HG02970 (cell line): ENCODE measurements around the gene CAV1.

Source experiments
- ATAC-seq: cut with Tn5 transposase; IDR thresholded peaks from one replicate; pipeline ENCODE4 v1.9.1; 2021; ENCODE audit warnings: mild to moderate bottlenecking, moderate library complexity, moderate number of reproducible peaks; ENCODE audit not compliant: unreplicated experiment, low FRiP score

Gene CAV1

DNA sequence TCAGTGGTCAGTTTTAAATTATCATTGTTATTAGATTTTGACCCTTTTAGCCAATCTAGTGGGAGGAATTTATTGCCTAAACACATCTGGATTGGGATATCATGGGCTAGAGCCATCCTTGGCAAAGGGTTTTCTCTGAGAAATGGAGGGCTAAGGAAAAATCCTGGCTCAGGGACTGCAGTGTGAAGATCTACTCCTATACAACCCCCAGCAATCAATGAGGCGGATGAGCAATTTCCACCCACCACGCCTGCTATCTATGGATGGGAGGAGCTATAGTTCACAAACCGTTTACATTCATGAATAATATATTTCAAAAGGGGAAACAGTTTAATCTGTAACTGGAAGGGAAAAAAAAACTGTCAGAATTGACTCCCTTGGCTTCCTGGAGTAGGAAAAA lies 2.7 kb downstream of the CAV1 start:
- ATAC-seq = no peak

- ATAC-seq = no peak
Observed at GRCh38 chr7:116528008-116528789, 3.4 kb downstream of the CAV1 start.

DNA sequence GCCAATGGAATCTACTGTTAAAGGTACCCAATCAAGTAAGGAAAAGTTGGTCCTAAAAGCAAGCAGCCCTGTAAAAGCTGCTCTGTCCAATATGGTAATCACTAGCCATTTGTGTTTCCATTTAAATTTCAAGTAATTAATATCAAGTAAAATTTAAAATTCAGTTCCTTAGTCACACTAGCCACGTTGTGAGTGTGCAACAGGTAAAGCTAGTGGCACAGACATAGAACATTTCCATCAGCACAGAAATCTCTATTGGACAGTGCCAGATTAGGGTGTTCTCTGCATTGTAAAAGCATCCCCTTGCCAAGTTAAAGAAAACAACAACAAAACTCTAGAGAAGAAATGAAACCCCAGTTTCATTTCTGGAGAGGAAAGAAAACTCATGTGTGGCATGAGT lies 4.4 kb downstream of the CAV1 start:
- ATAC-seq = no peak

GRCh38 chr7:116530107-116530820 lies 5.4 kb downstream of the CAV1 start:
- ATAC-seq = no peak

DNA sequence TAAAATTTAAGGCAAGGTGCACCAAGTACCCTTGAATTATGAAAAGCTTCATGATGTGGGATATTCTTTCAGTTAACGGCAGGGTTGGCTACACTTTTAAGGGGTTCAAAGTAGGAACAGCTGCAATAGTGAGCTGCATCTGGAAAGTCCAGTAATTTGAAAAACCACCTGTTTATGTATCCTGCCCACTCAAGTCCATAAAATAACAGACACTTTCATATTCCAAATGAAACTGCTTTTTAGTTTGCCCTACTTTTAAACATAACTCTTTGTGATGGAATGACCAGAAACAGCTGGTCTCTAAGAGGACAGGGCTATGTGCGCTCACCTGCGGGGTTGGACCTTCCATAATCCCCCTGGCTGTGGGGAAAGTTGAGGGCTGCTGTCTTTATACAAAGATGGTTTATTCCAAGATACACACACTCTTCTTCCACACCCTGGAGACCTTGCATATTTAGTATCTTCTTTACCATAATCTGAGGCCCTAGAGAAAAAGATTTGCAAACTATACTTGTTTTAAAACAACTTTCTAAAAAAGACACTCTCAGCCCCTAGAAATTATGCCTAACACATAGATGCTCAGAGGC lies 7.4 kb downstream of the CAV1 start:
- ATAC-seq = no peak

DNA sequence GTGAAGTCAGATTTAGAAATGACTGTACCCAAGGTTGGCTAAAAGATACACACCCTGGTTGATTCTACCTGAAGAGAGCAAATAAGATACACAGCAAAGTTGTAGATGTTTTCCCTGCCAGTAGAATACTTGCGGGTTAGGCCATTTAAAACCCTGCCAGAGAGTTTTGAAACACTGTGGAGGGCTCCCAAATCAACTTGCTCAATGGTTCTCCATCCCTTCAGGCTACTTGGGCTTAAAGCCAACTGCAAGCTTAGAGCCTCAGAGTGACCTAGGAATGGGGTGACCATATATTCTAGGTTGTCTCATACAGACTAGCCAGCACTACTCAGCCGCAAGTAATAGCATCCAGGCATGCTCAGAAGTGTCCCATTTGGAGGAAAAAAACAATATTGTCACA lies 10.0 kb downstream of the CAV1 start:
- ATAC-seq = no peak

- ATAC-seq = no peak
Observed at GRCh38 chr7:116535416-116535815, 10.6 kb downstream of the CAV1 start.

GRCh38 chr7:116538138-116538537 lies 13.3 kb downstream of the CAV1 start:
- no peak for ATAC-seq

DNA sequence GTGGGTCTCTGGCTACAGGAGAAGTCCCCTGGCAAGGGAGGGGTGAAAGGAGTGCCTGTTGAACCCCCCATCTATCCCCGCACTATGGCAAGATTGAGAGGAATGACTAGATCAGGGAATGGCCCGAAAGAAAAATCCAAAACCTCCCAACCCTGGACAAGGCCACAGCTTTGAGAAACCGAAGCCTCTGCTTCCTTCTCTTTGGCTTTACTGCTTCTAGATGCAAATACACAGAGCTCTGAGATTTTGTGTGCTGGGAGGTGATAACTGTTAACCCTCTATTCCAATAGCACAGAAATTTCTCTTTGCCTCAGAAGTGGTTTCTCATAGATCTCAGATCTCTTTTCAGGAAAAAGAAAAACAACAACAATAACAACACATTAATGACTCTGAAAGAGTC lies 15.0 kb downstream of the CAV1 start:
- no peak for ATAC-seq

DNA sequence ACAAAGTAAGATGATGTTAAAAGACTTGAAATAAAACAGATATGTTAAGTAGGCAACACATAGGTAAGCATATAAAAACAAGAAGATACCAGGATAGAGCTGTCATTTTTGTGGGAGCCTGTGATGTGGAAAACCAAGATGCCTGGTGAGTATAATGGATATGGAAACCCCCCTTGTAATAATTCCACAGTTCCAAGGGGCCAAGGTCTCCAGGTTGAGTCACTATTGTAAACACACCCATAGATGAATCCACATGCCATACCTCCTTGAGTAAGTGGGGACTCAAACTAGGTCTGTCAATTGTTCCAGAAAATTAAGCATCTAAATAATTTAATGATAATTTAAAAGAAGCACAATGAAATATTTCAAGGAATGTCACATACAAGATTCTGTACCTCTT lies 15.9 kb downstream of the CAV1 start:
- no peak for ATAC-seq

DNA sequence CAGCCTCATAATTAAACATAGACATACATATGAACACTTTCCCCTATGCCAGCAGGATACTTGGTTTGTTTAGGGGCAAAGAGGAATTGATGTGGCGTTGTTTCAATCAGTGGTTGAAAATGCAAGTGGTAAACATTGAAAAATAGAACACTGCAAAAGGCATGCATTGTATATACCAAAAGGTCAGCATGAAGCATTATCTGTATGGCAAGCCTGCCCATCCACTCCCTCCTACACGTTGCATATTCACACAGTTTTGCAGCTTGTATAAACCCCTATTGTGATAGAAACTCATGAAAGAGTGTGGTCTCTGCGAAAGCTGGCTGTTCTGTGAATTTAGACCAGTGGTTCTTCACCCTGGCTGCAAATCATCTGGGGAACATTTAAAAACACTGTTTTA lies 17.1 kb downstream of the CAV1 start:
- no peak for ATAC-seq

DNA sequence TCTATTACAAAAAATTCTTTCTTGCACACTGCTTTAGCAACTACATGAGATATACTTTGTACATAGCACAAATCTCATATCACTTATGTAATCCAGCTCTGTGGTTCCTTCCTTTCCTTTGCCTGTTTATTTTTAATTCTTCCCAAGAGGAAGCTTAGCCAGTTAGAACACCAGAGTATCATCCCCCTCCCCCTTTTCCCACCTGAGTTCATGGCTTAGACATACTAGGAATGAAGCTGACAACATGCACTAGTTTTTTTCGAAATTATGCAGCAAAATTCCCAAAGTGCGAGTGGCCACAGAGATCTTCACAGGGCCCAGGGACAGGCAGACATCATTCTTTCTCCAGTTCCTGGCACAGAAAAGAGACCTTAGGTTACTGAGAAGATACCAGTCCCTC lies 17.8 kb downstream of the CAV1 start:
- ATAC-seq = no peak

- no peak for ATAC-seq
Observed at GRCh38 chr7:116543664-116544063, 18.8 kb downstream of the CAV1 start.

GRCh38 chr7:116544487-116544886 lies 19.7 kb downstream of the CAV1 start:
- ATAC-seq = no peak

DNA sequence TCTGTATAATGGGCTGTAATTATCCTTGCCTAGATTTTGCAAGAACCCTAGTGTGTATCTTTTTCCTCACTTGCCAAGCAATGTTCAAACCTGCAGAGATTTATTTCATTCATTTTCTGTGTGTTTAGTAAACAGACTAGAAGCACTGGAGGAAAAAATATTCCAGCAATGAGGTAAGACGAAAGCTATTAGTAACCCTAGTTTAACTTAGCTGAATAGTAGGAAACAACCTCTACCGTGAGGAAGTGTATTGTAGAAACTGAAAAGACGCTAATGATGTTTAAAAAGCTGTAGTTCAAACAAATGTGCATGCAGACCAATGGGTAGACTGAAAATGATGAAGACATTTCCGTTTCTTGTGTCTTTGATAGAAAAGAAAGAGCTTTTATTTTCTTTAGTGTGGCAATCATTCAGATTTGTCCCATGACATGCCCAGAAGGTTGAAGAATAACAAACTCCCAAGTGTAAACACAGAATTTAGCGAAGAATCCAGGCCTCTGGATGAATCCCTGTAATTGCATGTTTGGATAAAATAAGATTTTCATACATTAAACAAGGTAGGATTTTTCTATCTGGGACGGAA lies 20.7 kb downstream of the CAV1 start:
- no peak for ATAC-seq

DNA sequence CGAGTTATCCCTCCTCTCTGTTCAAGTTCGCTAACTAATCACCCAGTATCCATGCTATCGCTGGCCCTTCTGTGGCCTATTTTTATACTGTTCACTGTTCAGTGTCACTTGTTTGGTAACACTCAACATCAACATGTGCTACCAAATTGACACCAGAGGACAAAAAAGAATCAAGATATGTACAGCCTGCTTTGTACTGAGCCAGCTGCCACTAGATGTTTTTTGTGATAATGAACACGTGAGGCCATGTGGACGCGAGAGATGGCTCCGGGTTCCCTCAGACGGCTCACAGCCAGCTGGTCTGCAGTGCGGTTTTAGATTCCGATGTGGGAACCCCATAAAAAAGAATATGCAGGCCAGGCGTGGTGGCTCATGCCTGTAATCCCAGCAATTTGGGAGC lies 21.2 kb downstream of the CAV1 start:
- no peak for ATAC-seq

- no peak for ATAC-seq
Observed at GRCh38 chr7:116546916-116547315, 22.1 kb downstream of the CAV1 start.

GRCh38 chr7:116547347-116547746 lies 22.5 kb downstream of the CAV1 start:
- ATAC-seq = no peak

DNA sequence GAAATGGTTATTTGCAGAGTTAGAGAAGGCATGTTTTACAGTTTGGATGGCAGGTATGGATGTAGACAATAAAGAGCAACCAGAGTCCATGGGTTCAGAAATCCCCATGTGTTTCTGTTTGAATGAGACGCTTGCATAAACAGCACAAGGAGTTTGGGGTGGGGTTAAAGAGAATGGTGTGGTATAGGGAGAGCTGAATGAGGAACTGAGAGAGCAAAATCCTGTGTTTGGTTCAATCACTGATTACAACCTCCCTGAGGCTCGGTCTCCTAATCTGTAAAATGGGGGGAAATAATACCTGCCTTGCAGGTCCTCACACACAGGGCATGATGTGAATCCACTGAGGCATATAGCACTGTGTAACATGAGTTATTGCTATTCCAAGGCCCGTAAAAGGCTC lies 23.7 kb downstream of the CAV1 start:
- ATAC-seq = no peak

DNA sequence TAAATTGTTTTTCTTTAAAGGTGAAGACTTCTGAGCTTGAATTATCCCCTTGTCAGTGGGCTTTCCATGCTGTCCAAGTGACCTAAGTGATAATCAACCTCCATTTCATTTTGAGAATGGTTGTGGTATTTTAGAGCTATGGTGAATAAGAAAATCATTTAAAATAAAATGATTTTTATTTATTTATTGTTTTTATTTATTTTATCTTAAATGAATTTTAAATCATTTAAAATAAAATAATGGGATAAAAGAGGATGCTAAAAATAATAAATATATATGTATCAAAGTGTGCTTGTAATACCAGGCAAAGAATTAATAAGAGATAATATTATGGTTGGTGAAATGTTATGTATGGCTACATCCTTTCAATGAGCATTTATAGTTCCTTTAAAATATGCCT lies 24.5 kb downstream of the CAV1 start:
- ATAC-seq = no peak

DNA sequence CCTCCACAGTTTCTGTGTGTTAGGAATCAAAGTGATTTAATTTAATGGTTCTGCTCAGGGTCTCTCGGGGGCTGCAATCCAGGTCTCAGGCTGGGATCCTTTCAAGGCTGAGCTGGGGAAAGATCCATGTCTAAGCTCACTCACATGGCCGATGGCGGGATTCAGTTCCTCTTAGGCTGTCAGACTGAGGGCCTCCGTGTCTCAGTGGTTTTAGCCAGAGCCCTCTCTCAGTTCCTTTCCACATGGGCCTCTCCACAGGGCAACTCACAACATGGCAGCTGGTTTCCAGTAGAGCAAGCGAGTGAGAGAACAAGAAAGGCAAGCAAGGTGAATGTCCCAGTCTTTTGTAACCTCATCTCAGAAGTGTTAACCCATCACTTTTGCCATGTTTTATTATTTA lies 26.9 kb downstream of the CAV1 start:
- ATAC-seq = no peak
